ENCODE data around the gene SMOC2.

GRCh38 chr6:168540713-168541291 lies 99.8 kb downstream of the SMOC2 start:
- TF ChIP-seq CTCF (IDR thresholded peaks at IDR 0.05) = no peak
- no peak for TF ChIP-seq POLR2A (IDR thresholded peaks at IDR 0.05)

All from thyroid gland (tissue), 4 donors.